Measurements from ENCODE around the gene ATP6V0E1. TPM values are rescaled to one million over a fixed set of nuclear protein-coding genes. Genes with fewer than 3 reads are reported as not detected.

ATP6V0E1 gene
- total RNA-seq, 1 experiment from 2014 or later = 84.6 TPM

GRCh38 chr5:172985596-172985995, 2.0 kb downstream of the ATP6V0E1 start:
- H4K20me1 ChIP-seq (ENCODE audit: insufficient read depth) = no peaks in the 10 kb centered on the region
- intact Hi-C loops (cut with micrococcal nuclease) = loop anchor here (2.0 kb wide), 1 partner anchor 345 kb away; no protein-coding TSS in a partner anchor
- H3K4me1 ChIP-seq (ENCODE audit: control insufficient read depth in 1 of 2, insufficient read depth in 2 of 2, low read length in 2 of 2) = peaks cover 5 to 14% of the 10 kb centered on the region in 2 experiments; a peak in 2 of 4 replicates
- CTCF ChIA-PET = no interaction called here
- RAD21 ChIA-PET (ENCODE audit: low non-redundant PET in 1 of 2, low total read pairs in 2 of 2, uncharacterized antibody in 2 of 2, unreplicated experiment in 2 of 2) = no interaction called here
- DNase-seq (ENCODE audit: low read depth, low spot score) = no peak
- no TSS peak for BruUV-seq (replicated peaks)
- no peak for ATAC-seq
- POLR2A ChIA-PET = no interaction called here
- peaks cover 53% of the 10 kb centered on the region for H3K79me2 ChIP-seq (ENCODE audit: insufficient read depth, low read length)
- H2AFZ ChIP-seq (ENCODE audit: low read depth, low read length, poor library complexity, severe bottlenecking) = no peak overlapping the region
- no peaks in the 10 kb centered on the region for H3K27me3 ChIP-seq (ENCODE audit: insufficient read depth, low read length)
- H3K9me3 ChIP-seq (ENCODE audit: control insufficient read depth in 1 of 2, insufficient read depth in 1 of 2, low read depth in 1 of 2, low read length in 2 of 2) = no peaks in the 10 kb centered on the region
- H3K4me3 ChIP-seq (replicated peaks in 1 of 2; ENCODE audit: low read depth in 1 of 2, low read length in 2 of 2) = no peak overlapping the region
- H3K9ac ChIP-seq (ENCODE audit: low read length) = no peak overlapping the region
- H3K36me3 ChIP-seq (ENCODE audit: control insufficient read depth in 1 of 2, insufficient read depth in 2 of 2, low read length in 2 of 2) = peaks cover 0 to 12% of the 10 kb centered on the region in 2 experiments; a peak in 3 of 4 replicates
- TF ChIP-seq ZFX (IDR thresholded peaks at IDR 0.05) = no peak
- no peak for TF ChIP-seq SIN3A (IDR thresholded peaks at IDR 0.05; ENCODE audit: low read depth)
- TF ChIP-seq MAX (IDR thresholded peaks at IDR 0.05) = no peak
- TF ChIP-seq POLR2AphosphoS5 (IDR thresholded peaks at IDR 0.05; ENCODE audit: low read depth, low read length) = no peak
- no peak for TF ChIP-seq ELF1 (IDR thresholded peaks at IDR 0.05; ENCODE audit: borderline replicate concordance, low read depth)
- TF ChIP-seq ZBTB33 (IDR thresholded peaks at IDR 0.05; ENCODE audit: extremely low read depth, insufficient replicate concordance, low read length) = no peak
- no peak overlapping the region for H3K27ac ChIP-seq (ENCODE audit: low read depth, low read length)
- H3K9me2 ChIP-seq (ENCODE audit: insufficient read depth) = no peaks in the 10 kb centered on the region
- H3K4me2 ChIP-seq (ENCODE audit: low read length) = 0 out of 2 replicates have a peak overlapping the region, but pooled peaks have one; percentile 1

GRCh38 chr5:172988276-172988675, 4.7 kb downstream of the ATP6V0E1 start:
- Histone ChIP-seq H4K20me1 (ENCODE audit: insufficient read depth) (no peaks in the 10 kb centered on the region), H3K4me1 (ENCODE audit: control insufficient read depth in 1 of 2, insufficient read depth in 2 of 2, low read length in 2 of 2) (peaks cover 5 to 10% of the 10 kb centered on the region in 2 experiments; a peak in 2 of 4 replicates), H3K9ac (ENCODE audit: low read length) (no peak overlapping the region), H3K27me3 (ENCODE audit: insufficient read depth, low read length) (no peaks in the 10 kb centered on the region), H3K4me3 (replicated peaks in 1 of 2; ENCODE audit: low read depth in 1 of 2, low read length in 2 of 2) (no peak overlapping the region), H3K9me2 (ENCODE audit: insufficient read depth) (no peaks in the 10 kb centered on the region), H3K4me2 (ENCODE audit: low read length) (no peak overlapping the region), H2AFZ (ENCODE audit: low read depth, low read length, poor library complexity, severe bottlenecking) (no peak overlapping the region), H3K79me2 (ENCODE audit: insufficient read depth, low read length) (peaks cover 66% of the 10 kb centered on the region), H3K36me3 (ENCODE audit: control insufficient read depth in 1 of 2, insufficient read depth in 2 of 2, low read length in 2 of 2) (peaks cover 0 to 12% of the 10 kb centered on the region in 2 experiments; a peak in 3 of 4 replicates), H3K27ac (ENCODE audit: low read depth, low read length) (no peak overlapping the region), H3K9me3 (ENCODE audit: control insufficient read depth in 1 of 2, insufficient read depth in 1 of 2, low read depth in 1 of 2, low read length in 2 of 2) (no peaks in the 10 kb centered on the region)
- CTCF ChIA-PET = no interaction called here
- POLR2A ChIA-PET = interaction anchor here (0.6 kb wide), 1 partner anchor 231 kb away, joined by 4 read pairs; no protein-coding TSS in a partner anchor
- RAD21 ChIA-PET (ENCODE audit: low non-redundant PET in 1 of 2, low total read pairs in 2 of 2, uncharacterized antibody in 2 of 2, unreplicated experiment in 2 of 2) = no interaction called here
- intact Hi-C loops (cut with micrococcal nuclease) = no loop called here
- no peak for ATAC-seq
- no TSS peak for BruUV-seq (replicated peaks)
- DNase-seq (ENCODE audit: low read depth, low spot score) = no peak
- TF ChIP-seq YY1 (IDR thresholded peaks at IDR 0.05; ENCODE audit: extremely low read depth, insufficient replicate concordance, low read depth, low read length) (no peak), SP1 (IDR thresholded peaks at IDR 0.05; ENCODE audit: low read depth) (no peak), REST (IDR thresholded peaks at IDR 0.05; ENCODE audit: low read depth) (no peak), EZH2phosphoT487 (IDR thresholded peaks at IDR 0.05; ENCODE audit: borderline replicate concordance) (no peak), ZNF274 (IDR thresholded peaks at IDR 0.05; ENCODE audit: low read depth, low read length) (no peak), EZH2 (IDR thresholded peaks at IDR 0.05) (no peak), FOSL1 (IDR thresholded peaks at IDR 0.05; ENCODE audit: low read depth) (no peak), MAX (IDR thresholded peaks at IDR 0.05) (no peak), SRF (IDR thresholded peaks at IDR 0.05; ENCODE audit: low read depth) (no peak), TCF7L2 (IDR thresholded peaks at IDR 0.05; ENCODE audit: borderline replicate concordance, extremely low read depth, insufficient read depth, insufficient read length) (no peak)

Measured in HCT116 (cell line).